Liver (tissue), 9 donors: ENCODE data around the gene NAT16. TPM values are rescaled to one million over a fixed set of nuclear protein-coding genes. Genes with fewer than 3 reads are reported as not detected.

Experiments used
- DNase-seq: peaks from one replicate; pipeline ENCODE4 v3.0.0-alpha.2; 2017; ENCODE audit warnings: low spot score
- H3K27ac ChIP-seq, 2 donors: one replicate each; pipeline ENCODE4 v1.7.0; 2013; ENCODE audit warnings: inconsistent platforms in 2 of 2, low read length in 2 of 2, control low read depth in 1 of 2, low read depth in 1 of 2, mild to moderate bottlenecking in 1 of 2
- H3K27me3 ChIP-seq, 4 donors: one replicate each; pipeline versions ENCODE4 v1.6.1 to v1.7.0; 2013; ENCODE audit warnings: low read length in 3 of 4, inconsistent platforms in 1 of 4, mild to moderate bottlenecking in 1 of 4, moderate library complexity in 1 of 4; ENCODE audit not compliant: control insufficient read depth in 4 of 4, insufficient read depth in 4 of 4
- H3K36me3 ChIP-seq, 4 donors: one replicate each; pipeline versions ENCODE4 v1.6.1 to v1.7.0; 2013; ENCODE audit warnings: low read length in 3 of 4, mild to moderate bottlenecking in 3 of 4, low read depth in 1 of 4, moderate library complexity in 1 of 4; ENCODE audit not compliant: control insufficient read depth in 4 of 4, insufficient read depth in 3 of 4
- H3K4me1 ChIP-seq, 4 donors: one replicate each; pipeline versions ENCODE4 v1.6.1 to v1.7.0; 2013; ENCODE audit warnings: low read length in 3 of 4, mild to moderate bottlenecking in 3 of 4, moderate library complexity in 1 of 4; ENCODE audit not compliant: control insufficient read depth in 4 of 4, insufficient read depth in 4 of 4
- H3K4me3 ChIP-seq, 3 donors: one replicate each; pipeline versions ENCODE4 v1.6.1 to v1.7.0; 2013; ENCODE audit warnings: low read length in 3 of 3, control low read depth in 1 of 3, low read depth in 1 of 3, mild to moderate bottlenecking in 1 of 3
- H3K9ac ChIP-seq, 2 donors: one replicate each; pipeline ENCODE4 v1.7.0; 2013; ENCODE audit warnings: low read length in 2 of 2, mild to moderate bottlenecking in 2 of 2, moderate library complexity in 2 of 2, control low read depth in 1 of 2, low read depth in 1 of 2
- H3K9me3 ChIP-seq, 4 donors: one replicate each; pipeline versions ENCODE4 v1.6.1 to v1.7.0; 2013; ENCODE audit warnings: low read length in 3 of 4; ENCODE audit not compliant: control insufficient read depth in 4 of 4
- EGR1 ChIP-seq, 2 donors: IDR thresholded peaks; 2 replicates each; pipeline ENCODE4 v1.6.1; 2016 to 2018; ENCODE audit warnings: antibody characterized with exemption in 2 of 2, low read depth in 2 of 2
- FOXA1 ChIP-seq: IDR thresholded peaks from 2 replicates; pipeline ENCODE4 v1.6.1; 2016; ENCODE audit warnings: antibody characterized with exemption
- FOXA2 ChIP-seq: IDR thresholded peaks from 2 replicates; pipeline ENCODE4 v1.6.1; 2016; ENCODE audit warnings: antibody characterized with exemption
- GABPA ChIP-seq, 2 donors: IDR thresholded peaks in 1 of 2; conservative IDR thresholded peaks in 1 of 2; 2 replicates each; pipeline ENCODE4 v1.6.1; 2016; ENCODE audit warnings: antibody characterized with exemption in 2 of 2, mild to moderate bottlenecking in 1 of 2, moderate library complexity in 1 of 2
- HNF4A ChIP-seq, 2 donors: conservative IDR thresholded peaks; 2 replicates each; pipeline ENCODE4 v1.6.1; 2016; ENCODE audit warnings: antibody characterized with exemption in 2 of 2, mild to moderate bottlenecking in 2 of 2
- HNF4G ChIP-seq: IDR thresholded peaks from 2 replicates; pipeline ENCODE4 v1.6.1; 2016; ENCODE audit warnings: antibody characterized with exemption
- JUND ChIP-seq, 2 donors: IDR thresholded peaks; 2 replicates each; pipeline ENCODE4 v1.6.1; 2016; ENCODE audit warnings: antibody characterized with exemption in 2 of 2
- RAD21 ChIP-seq, 2 donors: IDR thresholded peaks; 2 replicates each; pipeline ENCODE4 v1.6.1; 2016; ENCODE audit warnings: antibody characterized with exemption in 2 of 2, mild to moderate bottlenecking in 2 of 2
- RXRA ChIP-seq, 2 donors: IDR thresholded peaks; 2 replicates each; pipeline ENCODE4 v1.6.1; 2017 to 2018; ENCODE audit warnings: antibody characterized with exemption in 2 of 2, mild to moderate bottlenecking in 1 of 2
- SP1 ChIP-seq: IDR thresholded peaks from 2 replicates; pipeline ENCODE4 v1.6.1; 2018; ENCODE audit warnings: antibody characterized with exemption, mild to moderate bottlenecking
- TAF1 ChIP-seq: conservative IDR thresholded peaks from 2 replicates; pipeline ENCODE4 v1.6.1; 2016; ENCODE audit warnings: antibody characterized with exemption, mild to moderate bottlenecking
- YY1 ChIP-seq: IDR thresholded peaks from 2 replicates; pipeline ENCODE4 v1.6.1; 2016; ENCODE audit warnings: antibody characterized with exemption, mild to moderate bottlenecking
- WGBS: extraction: QIAGEN DNeasy Blood & Tissue Kit; methylation state at CpG from one replicate; pipeline ENCODE4 v1.1.7; 2013; 5-methylcytosine and 5-hydroxymethylcytosine counted together
- polyA plus RNA-seq, 2 donors: library from polyadenylated mRNA; stranded (reverse) in 1 of 2; unstranded in 1 of 2; fragments of 200-250 nt in 1 of 2; fragments of >200 nt in 1 of 2; fragmentation: Nextera tagmentation in 1 of 2; extraction: Ambion mirVana in 1 of 2; gene quantifications; one replicate each; pipeline versions ENCODE4 v1.2.1 to v1.2.3, GENCODE V29; 2013 to 2015
- total RNA-seq, 2 donors: library from RNA; depleted of rRNA; stranded (reverse); fragments of >200 nt; gene quantifications; one replicate each; pipeline ENCODE4 v1.2.3, GENCODE V29; 2014
- TF ChIP-seq, protein P1 (sequence below): IDR thresholded peaks from 2 replicates; pipeline ENCODE4 v1.6.1; 2016; ENCODE audit warnings: antibody characterized with exemption
- TF ChIP-seq, protein P2 (sequence below): IDR thresholded peaks from 2 replicates; pipeline ENCODE4 v1.6.1; 2016; ENCODE audit warnings: antibody characterized with exemption
- TF ChIP-seq, protein P3 (sequence below): IDR thresholded peaks from 2 replicates; pipeline ENCODE4 v1.6.1; 2016; ENCODE audit warnings: antibody characterized with exemption
- TF ChIP-seq, protein P4 (sequence below): IDR thresholded peaks from 2 replicates; pipeline ENCODE4 v1.6.1; 2016; ENCODE audit warnings: antibody characterized with exemption, mild to moderate bottlenecking
- donor health status: healthy.
- donor health status: healthy.
- donor health status: healthy.
- donor health status: healthy.
- donor health status: healthy.

NAT16 gene
- total and polyA plus RNA-seq, 4 donors = not detected

DNA sequence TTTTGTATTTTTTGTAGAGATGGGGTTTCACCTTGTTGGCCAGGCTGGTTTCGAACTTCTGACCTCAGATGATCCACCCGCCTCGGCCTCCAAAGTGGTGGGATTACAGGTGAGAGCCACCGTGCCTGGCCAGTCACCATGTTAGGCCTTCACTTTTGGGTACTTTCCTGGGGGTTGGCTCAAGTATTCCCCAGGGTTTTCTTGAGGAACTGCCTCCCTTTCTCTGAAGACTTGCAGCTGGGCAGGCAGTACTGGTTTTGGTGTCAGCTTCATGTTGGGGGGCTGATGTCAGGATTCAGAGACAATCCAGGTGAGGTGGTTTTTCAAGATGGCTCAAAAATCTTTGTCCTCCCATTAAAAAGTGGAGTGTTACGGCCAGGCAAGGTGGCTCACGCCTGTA, 45.6 kb upstream of the NAT16 start:
- DNase-seq = no peak
- WGBS = 98% methylated on average over 6 of the region's 6 CpGs

DNA sequence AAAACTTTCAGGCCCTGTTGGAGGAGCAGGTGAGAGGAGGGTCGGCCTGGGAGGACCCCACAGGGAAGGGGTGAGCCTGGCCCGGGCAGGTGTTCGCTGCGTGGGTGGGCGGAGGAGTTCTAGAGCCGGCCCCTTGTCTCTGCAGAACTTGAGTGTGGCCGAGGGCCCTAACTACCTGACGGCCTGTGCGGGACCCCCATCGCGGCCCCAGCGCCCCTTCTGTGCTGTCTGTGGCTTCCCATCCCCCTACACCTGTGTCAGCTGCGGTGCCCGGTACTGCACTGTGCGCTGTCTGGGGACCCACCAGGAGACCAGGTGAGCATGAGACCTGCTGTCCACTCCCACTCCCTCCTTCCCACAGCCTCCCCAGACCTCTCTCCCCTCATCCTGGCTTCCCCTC, 43.4 kb upstream of the NAT16 start:
- 97% methylated on average over 15 of the region's 15 CpGs for WGBS
- Histone ChIP-seq H3K9me3 (no peaks in the 10 kb centered on the region), H3K9ac (no peak overlapping the region), H3K4me3 (no peak overlapping the region), H3K27ac (no peak overlapping the region), H3K27me3 (no peaks in the 10 kb centered on the region), H3K4me1 (peaks cover 14 to 25% (median 21%) of the 10 kb centered on the region in 4 donors), H3K36me3 (peaks cover 19 to 35% (median 24%) of the 10 kb centered on the region in 4 donors)
- DNase-seq = no peak
- TF ChIP-seq JUND (IDR thresholded peaks at IDR 0.05) (no peak), GABPA (IDR thresholded peaks at IDR 0.05 in 1 of 2, conservative IDR thresholded peaks at IDR 0.05 in 1 of 2) (no peak), EGR1 (IDR thresholded peaks at IDR 0.05; ENCODE audit: low read depth in 2 of 2) (no peak), HNF4G (no peak), RXRA (IDR thresholded peaks at IDR 0.05) (no peak)
- TF ChIP-seq, protein P1, sequence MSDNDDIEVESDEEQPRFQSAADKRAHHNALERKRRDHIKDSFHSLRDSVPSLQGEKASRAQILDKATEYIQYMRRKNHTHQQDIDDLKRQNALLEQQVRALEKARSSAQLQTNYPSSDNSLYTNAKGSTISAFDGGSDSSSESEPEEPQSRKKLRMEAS = no peak
- TF ChIP-seq, protein P2, sequence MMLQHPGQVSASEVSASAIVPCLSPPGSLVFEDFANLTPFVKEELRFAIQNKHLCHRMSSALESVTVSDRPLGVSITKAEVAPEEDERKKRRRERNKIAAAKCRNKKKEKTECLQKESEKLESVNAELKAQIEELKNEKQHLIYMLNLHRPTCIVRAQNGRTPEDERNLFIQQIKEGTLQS = no peak

More for the DNA sequence above, 45.6 kb upstream of the NAT16 start:
- H3K9ac ChIP-seq = no peak overlapping the region
- no peak overlapping the region for H3K4me3 ChIP-seq
- H3K9me3 ChIP-seq = no peaks in the 10 kb centered on the region
- peaks cover 19 to 35% (median 24%) of the 10 kb centered on the region in 4 donors for H3K36me3 ChIP-seq
- TF ChIP-seq YY1 = no peak
- TF ChIP-seq, protein P2 = no peak
- no peak for TF ChIP-seq TAF1
- no peaks in the 10 kb centered on the region for H3K27me3 ChIP-seq
- H3K27ac ChIP-seq = no peak overlapping the region
- peaks cover 7 to 21% (median 10%) of the 10 kb centered on the region in 4 donors for H3K4me1 ChIP-seq

DNA sequence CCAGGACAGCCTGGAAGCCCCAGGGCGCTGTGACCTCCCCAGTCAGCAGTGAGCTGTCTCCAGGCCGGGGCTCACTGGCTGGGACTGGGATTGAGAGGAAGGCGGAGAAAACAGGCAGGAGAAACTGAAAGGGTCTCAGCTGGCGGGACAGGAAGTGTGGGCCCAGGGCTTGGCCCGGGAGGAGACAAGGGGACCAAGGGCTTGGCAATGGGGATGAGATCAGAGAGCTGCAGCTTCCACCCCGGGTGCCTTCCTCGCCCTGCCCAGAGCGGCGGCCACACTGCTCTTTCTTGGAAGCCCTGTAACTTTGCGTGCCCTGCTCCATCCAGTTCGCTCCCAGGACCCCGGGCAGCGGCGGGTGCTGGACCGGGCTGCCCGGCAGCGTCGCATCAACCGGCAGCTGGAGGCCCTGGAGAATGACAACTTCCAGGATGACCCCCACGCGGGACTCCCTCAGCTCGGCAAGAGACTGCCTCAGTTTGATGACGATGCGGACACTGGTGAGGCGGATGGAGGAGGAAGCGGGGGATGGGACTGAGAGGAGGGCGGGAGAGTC, 42.3 kb upstream of the NAT16 start:
- no peak overlapping the region for H3K9ac ChIP-seq
- no peak for DNase-seq
- H3K36me3 ChIP-seq = peaks cover 13 to 35% (median 23%) of the 10 kb centered on the region in 4 donors
- H3K27me3 ChIP-seq = no peaks in the 10 kb centered on the region
- peaks cover 14 to 26% (median 21%) of the 10 kb centered on the region in 4 donors for H3K4me1 ChIP-seq
- WGBS = 95% methylated on average over 27 of the region's 27 CpGs
- H3K27ac ChIP-seq = no peak overlapping the region
- TF ChIP-seq JUND (IDR thresholded peaks at IDR 0.05) = no peak
- TF ChIP-seq GABPA (IDR thresholded peaks at IDR 0.05 in 1 of 2, conservative IDR thresholded peaks at IDR 0.05 in 1 of 2) = no peak
- TF ChIP-seq HNF4G = no peak
- TF ChIP-seq, protein P3, sequence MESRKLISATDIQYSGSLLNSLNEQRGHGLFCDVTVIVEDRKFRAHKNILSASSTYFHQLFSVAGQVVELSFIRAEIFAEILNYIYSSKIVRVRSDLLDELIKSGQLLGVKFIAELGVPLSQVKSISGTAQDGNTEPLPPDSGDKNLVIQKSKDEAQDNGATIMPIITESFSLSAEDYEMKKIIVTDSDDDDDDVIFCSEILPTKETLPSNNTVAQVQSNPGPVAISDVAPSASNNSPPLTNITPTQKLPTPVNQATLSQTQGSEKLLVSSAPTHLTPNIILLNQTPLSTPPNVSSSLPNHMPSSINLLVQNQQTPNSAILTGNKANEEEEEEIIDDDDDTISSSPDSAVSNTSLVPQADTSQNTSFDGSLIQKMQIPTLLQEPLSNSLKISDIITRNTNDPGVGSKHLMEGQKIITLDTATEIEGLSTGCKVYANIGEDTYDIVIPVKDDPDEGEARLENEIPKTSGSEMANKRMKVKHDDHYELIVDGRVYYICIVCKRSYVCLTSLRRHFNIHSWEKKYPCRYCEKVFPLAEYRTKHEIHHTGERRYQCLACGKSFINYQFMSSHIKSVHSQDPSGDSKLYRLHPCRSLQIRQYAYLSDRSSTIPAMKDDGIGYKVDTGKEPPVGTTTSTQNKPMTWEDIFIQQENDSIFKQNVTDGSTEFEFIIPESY = no peak
- TF ChIP-seq, protein P4, sequence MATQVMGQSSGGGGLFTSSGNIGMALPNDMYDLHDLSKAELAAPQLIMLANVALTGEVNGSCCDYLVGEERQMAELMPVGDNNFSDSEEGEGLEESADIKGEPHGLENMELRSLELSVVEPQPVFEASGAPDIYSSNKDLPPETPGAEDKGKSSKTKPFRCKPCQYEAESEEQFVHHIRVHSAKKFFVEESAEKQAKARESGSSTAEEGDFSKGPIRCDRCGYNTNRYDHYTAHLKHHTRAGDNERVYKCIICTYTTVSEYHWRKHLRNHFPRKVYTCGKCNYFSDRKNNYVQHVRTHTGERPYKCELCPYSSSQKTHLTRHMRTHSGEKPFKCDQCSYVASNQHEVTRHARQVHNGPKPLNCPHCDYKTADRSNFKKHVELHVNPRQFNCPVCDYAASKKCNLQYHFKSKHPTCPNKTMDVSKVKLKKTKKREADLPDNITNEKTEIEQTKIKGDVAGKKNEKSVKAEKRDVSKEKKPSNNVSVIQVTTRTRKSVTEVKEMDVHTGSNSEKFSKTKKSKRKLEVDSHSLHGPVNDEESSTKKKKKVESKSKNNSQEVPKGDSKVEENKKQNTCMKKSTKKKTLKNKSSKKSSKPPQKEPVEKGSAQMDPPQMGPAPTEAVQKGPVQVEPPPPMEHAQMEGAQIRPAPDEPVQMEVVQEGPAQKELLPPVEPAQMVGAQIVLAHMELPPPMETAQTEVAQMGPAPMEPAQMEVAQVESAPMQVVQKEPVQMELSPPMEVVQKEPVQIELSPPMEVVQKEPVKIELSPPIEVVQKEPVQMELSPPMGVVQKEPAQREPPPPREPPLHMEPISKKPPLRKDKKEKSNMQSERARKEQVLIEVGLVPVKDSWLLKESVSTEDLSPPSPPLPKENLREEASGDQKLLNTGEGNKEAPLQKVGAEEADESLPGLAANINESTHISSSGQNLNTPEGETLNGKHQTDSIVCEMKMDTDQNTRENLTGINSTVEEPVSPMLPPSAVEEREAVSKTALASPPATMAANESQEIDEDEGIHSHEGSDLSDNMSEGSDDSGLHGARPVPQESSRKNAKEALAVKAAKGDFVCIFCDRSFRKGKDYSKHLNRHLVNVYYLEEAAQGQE = no peak
- TF ChIP-seq SP1 = no peak
- TF ChIP-seq FOXA1 = no peak
- TF ChIP-seq, protein P1 = no peak
- no peak for TF ChIP-seq EGR1 (IDR thresholded peaks at IDR 0.05; ENCODE audit: low read depth in 2 of 2)
- TF ChIP-seq HNF4A (conservative IDR thresholded peaks at IDR 0.05) = no peak
- TF ChIP-seq YY1 = no peak
- TF ChIP-seq RAD21 (IDR thresholded peaks at IDR 0.05) = no peak
- no peak for TF ChIP-seq FOXA2
- H3K9me3 ChIP-seq = no peaks in the 10 kb centered on the region
- no peak overlapping the region for H3K4me3 ChIP-seq
